Brain microvascular endothelial cell (primary cell): ENCODE results near the gene DLK2.

Experiments used
- DNase-seq: peaks from one replicate; pipeline ENCODE4 v3.0.0-alpha.2; 2020
- H3K27ac ChIP-seq: fragments of 250-450 bp; sonication (Bioruptor Pico); 2 replicates; pipeline ENCODE4 v1.5.1; 2020; ENCODE audit warnings: mild to moderate bottlenecking, moderate library complexity
- H3K27me3 ChIP-seq: fragments of 250-450 bp; sonication (Bioruptor Pico); replicated peaks from 2 replicates; pipeline ENCODE4 v1.5.1; 2020; ENCODE audit warnings: mild to moderate bottlenecking
- H3K36me3 ChIP-seq: fragments of 250-450 bp; sonication (Bioruptor Pico); replicated peaks from 2 replicates; pipeline ENCODE4 v1.5.1; 2020; ENCODE audit warnings: mild to moderate bottlenecking
- H3K4me3 ChIP-seq: 2 replicates; pipeline ENCODE4 v1.5.1; 2011; ENCODE audit warnings: low read depth, mild to moderate bottlenecking, control low read depth, low read length, moderate library complexity
- CTCF ChIP-seq: IDR thresholded peaks from 2 replicates; pipeline ENCODE4 v1.5.1; 2011; ENCODE audit warnings: low read depth, mild to moderate bottlenecking, moderate library complexity, low read length, control low read depth, inconsistent platforms; ENCODE audit errors: missing control alignments
- in situ Hi-C: cut with HindIII; loops from 2 replicates; pipeline ENCODE4 v1.10.0; 2017; ENCODE audit warnings: low sequenced_read_pairs, low pct_ligation_motif_present

The DLK2 gene

GRCh38 chr6:43433148-43433547, 22.2 kb downstream of the DLK2 start:
- H3K27ac ChIP-seq: no peak overlapping the region
- no peak for TF ChIP-seq CTCF
- in situ Hi-C loops: no loop called here
- H3K27me3 ChIP-seq: no peaks in the 10 kb centered on the region
- no peak overlapping the region for H3K4me3 ChIP-seq
- no peak for DNase-seq
- H3K36me3 ChIP-seq: peaks cover 17% of the 10 kb centered on the region

GRCh38 chr6:43432009-43432945, 23.1 kb downstream of the DLK2 start:
- in situ Hi-C loops: no loop called here
- DNase-seq: no peak
- H3K27ac ChIP-seq: no peak overlapping the region
- no peak overlapping the region for H3K4me3 ChIP-seq
- no peaks in the 10 kb centered on the region for H3K27me3 ChIP-seq
- H3K36me3 ChIP-seq: peaks cover 14% of the 10 kb centered on the region
- no peak for TF ChIP-seq CTCF

- in situ Hi-C loops: no loop called here
- DNase-seq: no peak
- Histone ChIP-seq H3K27ac (no peak overlapping the region), H3K4me3 (peak overlapping the region; percentile 98), H3K27me3 (no peaks in the 10 kb centered on the region), H3K36me3 (peaks cover 10% of the 10 kb centered on the region)
- TF ChIP-seq CTCF: no peak
Observed at GRCh38 chr6:43428874-43429273, 26.5 kb downstream of the DLK2 start.

- in situ Hi-C loops: no loop called here
- H3K27ac ChIP-seq: peak overlapping the region; percentile 75
- no peak for DNase-seq
- H3K27me3 ChIP-seq: no peaks in the 10 kb centered on the region
- H3K4me3 ChIP-seq: peak overlapping the region; percentile 98
- H3K36me3 ChIP-seq: peaks cover 7% of the 10 kb centered on the region
- TF ChIP-seq CTCF: no peak
Observed at GRCh38 chr6:43428112-43428570, 27.2 kb downstream of the DLK2 start.

- in situ Hi-C loops: no loop called here
- peaks cover 7% of the 10 kb centered on the region for H3K36me3 ChIP-seq
- peak; percentile 94 for DNase-seq
- no peaks in the 10 kb centered on the region for H3K27me3 ChIP-seq
- peak within 1 kb of the TSS; percentile 98 for H3K4me3 ChIP-seq
- peak; percentile 64 for TF ChIP-seq CTCF
- peak within 1 kb of the TSS; percentile 75 for H3K27ac ChIP-seq
Observed at GRCh38 chr6:43427406-43428111, 27.8 kb downstream of the DLK2 start, which contains the start of gene ABCC10. TSS of gene ABCC10 (plus strand) at chr6:43427541. CDS start at chr6:43427979, 438 bp downstream.
